Measurements from ENCODE around the gene RCBTB1. TPM values are rescaled to one million over a fixed set of nuclear protein-coding genes. Genes with fewer than 3 reads are reported as not detected.

RCBTB1 gene
- total RNA-seq, 1 experiment from 2014 or later, result 6.3 TPM

DNA sequence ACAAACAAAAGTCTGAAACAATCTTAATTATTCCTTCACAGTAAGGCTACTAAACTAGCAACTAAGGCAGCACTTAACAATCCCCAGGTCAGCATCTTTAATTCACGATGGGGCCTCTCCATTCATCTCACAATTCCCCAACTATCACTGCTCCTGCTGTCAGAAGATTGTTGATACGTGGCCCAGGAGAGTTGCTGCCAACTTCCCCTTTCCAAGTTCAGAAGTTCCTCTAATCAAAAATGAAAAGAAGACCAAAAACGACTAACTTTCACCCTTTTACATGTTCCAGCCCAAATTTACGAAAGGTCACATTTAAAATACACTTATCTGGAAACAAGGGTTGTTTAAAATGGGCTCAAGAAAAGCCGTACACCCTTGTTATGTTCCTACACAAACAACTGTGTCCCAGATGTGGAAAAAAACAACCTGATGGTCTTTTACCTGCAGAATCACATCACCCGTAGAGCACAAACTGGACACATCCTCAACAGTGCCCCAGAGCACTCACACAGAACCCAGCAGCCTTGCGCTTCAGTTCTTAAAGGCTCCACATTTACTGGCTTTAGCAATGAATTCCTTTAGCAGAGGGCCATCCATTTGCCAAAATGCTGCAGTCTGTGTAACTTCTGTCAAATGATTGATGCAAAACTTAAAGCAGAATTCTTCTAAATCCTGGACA, 51.6 kb downstream of the RCBTB1 start:
- CTCF ChIA-PET, result no interaction called here
- Mint-ChIP-seq H3K27ac (ENCODE audit: unreplicated experiment) (no peak overlapping the region), H3K27me3 (ENCODE audit: unreplicated experiment) (no peaks in the 10 kb centered on the region), H3K4me1 (ENCODE audit: low read depth, unreplicated experiment) (no peaks in the 10 kb centered on the region), H3K36me3 (ENCODE audit: insufficient read depth, unreplicated experiment) (no peaks in the 10 kb centered on the region), H3K9me3 (ENCODE audit: low read depth, unreplicated experiment) (no peaks in the 10 kb centered on the region), H3K4me3 (ENCODE audit: low read depth, unreplicated experiment) (no peak overlapping the region)
- intact Hi-C loops (cut with micrococcal nuclease; ENCODE audit: unreplicated experiment), result no loop called here
- no peak for TF ChIP-seq CTCF (IDR thresholded peaks at IDR 0.05; ENCODE audit: unreplicated experiment)
- no TSS peak for BruUV-seq (replicated peaks)
- no peak for DNase-seq

GRCh38 chr13:49533011-49533410, 52.3 kb downstream of the RCBTB1 start:
- BruUV-seq (replicated peaks), result no TSS peak
- no peak for DNase-seq
- Mint-ChIP-seq H3K9me3 (ENCODE audit: low read depth, unreplicated experiment) (no peaks in the 10 kb centered on the region), H3K27me3 (ENCODE audit: unreplicated experiment) (no peaks in the 10 kb centered on the region), H3K4me3 (ENCODE audit: low read depth, unreplicated experiment) (no peak overlapping the region), H3K4me1 (ENCODE audit: low read depth, unreplicated experiment) (no peaks in the 10 kb centered on the region), H3K36me3 (ENCODE audit: insufficient read depth, unreplicated experiment) (no peaks in the 10 kb centered on the region), H3K27ac (ENCODE audit: unreplicated experiment) (no peak overlapping the region)
- intact Hi-C loops (cut with micrococcal nuclease; ENCODE audit: unreplicated experiment), result no loop called here
- no peak for TF ChIP-seq CTCF (IDR thresholded peaks at IDR 0.05; ENCODE audit: unreplicated experiment)
- CTCF ChIA-PET, result no interaction called here

- no peak for TF ChIP-seq CTCF (IDR thresholded peaks at IDR 0.05; ENCODE audit: unreplicated experiment)
- no peaks in the 10 kb centered on the region for H3K4me1 Mint-ChIP-seq (ENCODE audit: low read depth, unreplicated experiment)
- CTCF ChIA-PET, result no interaction called here
- no peak overlapping the region for H3K4me3 Mint-ChIP-seq (ENCODE audit: low read depth, unreplicated experiment)
- intact Hi-C loops (cut with micrococcal nuclease; ENCODE audit: unreplicated experiment), result no loop called here
- no peaks in the 10 kb centered on the region for H3K27me3 Mint-ChIP-seq (ENCODE audit: unreplicated experiment)
- no peaks in the 10 kb centered on the region for H3K36me3 Mint-ChIP-seq (ENCODE audit: insufficient read depth, unreplicated experiment)
- no peak for DNase-seq
- no peak overlapping the region for H3K27ac Mint-ChIP-seq (ENCODE audit: unreplicated experiment)
- no TSS peak for BruUV-seq (replicated peaks)
- no peaks in the 10 kb centered on the region for H3K9me3 Mint-ChIP-seq (ENCODE audit: low read depth, unreplicated experiment)
These were observed 52.8 kb downstream of the RCBTB1 start for GRCh38 chr13:49532593-49532992.

DNA sequence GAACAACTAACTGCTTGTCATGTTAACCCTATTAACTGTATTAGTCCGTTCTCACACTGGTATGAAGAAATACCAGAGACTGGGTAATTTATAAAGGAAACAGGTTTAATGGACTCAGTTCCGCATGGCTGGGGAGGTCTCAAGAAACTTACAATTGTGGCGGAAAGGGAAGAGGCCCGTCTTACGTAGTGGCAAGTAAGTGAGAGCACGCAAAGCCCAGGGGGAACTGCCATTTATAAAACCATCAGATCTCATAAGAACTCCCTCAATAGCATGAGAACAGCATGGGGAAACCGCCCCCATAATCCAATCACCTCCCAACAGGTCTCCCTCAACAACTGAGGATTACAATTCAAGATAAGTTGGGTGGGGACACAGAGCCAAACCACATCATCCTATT, 54.9 kb downstream of the RCBTB1 start:
- intact Hi-C loops (cut with micrococcal nuclease; ENCODE audit: unreplicated experiment), result no loop called here
- CTCF ChIA-PET, result no interaction called here
- BruUV-seq (replicated peaks), result no TSS peak
- no peaks in the 10 kb centered on the region for H3K4me1 Mint-ChIP-seq (ENCODE audit: low read depth, unreplicated experiment)
- H3K4me3 Mint-ChIP-seq (ENCODE audit: low read depth, unreplicated experiment), result no peak overlapping the region
- no peak for TF ChIP-seq CTCF (IDR thresholded peaks at IDR 0.05; ENCODE audit: unreplicated experiment)
- H3K9me3 Mint-ChIP-seq (ENCODE audit: low read depth, unreplicated experiment), result no peaks in the 10 kb centered on the region
- DNase-seq, result no peak
- H3K27ac Mint-ChIP-seq (ENCODE audit: unreplicated experiment), result no peak overlapping the region
- H3K27me3 Mint-ChIP-seq (ENCODE audit: unreplicated experiment), result no peaks in the 10 kb centered on the region
- H3K36me3 Mint-ChIP-seq (ENCODE audit: insufficient read depth, unreplicated experiment), result no peaks in the 10 kb centered on the region

Data from Calu3 (cell line).